ENCODE results near the gene KBTBD4.
A peak's percentile ranks its signal among the peaks of the same experiment; 100 is the strongest.
"Not testable (repeated sequence)": the region's sequence is repeated elsewhere in the genome, so short reads cannot be mapped to it uniquely, and the experiment has no call there.

KBTBD4 gene

DNA sequence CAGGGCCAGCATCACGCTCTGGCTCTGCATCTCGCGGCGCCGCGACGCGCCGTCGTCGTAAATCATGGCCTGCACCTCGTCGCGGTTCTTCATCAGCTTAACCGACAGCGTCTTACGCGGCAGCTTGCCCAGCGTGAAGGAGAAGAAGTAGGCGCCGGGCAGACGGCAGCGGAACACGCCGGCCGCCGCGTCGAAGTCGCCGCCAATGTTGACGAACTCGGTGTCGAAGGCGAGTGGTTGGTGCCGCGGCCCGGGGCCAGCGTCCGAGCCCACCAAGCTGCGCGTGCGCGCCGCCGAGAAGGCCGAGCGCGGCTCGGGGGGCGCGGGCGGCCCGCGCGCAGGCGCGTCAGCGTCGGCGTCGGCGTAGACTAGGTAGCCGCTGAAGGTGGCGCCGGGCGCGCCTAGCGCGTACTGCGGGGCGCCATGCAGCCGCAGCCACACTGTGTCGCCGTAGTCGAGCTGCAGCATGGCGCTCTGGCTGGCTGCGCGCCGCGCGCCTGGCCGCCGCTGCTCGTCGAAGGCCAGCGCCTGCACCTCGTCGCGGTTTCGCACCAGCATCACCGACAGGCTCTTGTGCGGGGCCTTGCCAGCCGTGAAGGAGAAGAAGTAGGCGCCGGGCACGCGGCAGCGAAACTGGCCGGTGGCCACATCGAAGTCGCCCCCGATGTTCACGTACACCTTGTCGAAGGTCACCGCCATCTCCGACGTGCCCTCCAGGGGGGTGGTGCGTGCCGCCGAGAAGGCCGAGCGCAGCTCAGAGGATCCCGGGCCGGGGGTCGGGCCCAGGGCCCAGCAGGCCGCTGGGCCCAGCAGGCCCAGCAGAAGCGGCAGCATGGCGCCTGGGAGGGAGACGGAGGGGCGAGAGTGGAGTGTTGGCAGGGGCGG lies 11.4 kb upstream of the KBTBD4 start:
- DNase-seq (ENCODE audit: low spot score) = no peak

DNA sequence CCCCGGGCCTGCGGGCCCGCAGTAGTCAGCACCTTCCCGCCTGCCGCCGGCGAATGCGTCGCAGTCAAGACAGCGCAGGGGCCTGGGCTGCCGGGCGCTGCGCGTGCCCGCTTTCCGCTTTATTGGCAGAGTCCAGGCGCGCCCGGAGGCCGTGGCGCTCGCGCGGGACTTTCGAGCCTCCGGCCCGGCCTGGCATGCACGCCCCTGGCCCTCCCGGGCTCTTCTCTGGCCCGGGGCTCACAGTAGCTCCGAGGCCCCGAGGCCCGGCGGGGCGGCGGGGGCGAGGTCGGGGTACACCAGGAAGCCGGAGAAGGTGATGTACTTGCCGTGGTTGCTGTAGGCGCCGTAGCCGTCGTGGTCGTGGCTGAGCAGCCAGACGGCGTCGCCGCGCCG lies 10.8 kb upstream of the KBTBD4 start:
- no peak for DNase-seq (ENCODE audit: low spot score)

DNA sequence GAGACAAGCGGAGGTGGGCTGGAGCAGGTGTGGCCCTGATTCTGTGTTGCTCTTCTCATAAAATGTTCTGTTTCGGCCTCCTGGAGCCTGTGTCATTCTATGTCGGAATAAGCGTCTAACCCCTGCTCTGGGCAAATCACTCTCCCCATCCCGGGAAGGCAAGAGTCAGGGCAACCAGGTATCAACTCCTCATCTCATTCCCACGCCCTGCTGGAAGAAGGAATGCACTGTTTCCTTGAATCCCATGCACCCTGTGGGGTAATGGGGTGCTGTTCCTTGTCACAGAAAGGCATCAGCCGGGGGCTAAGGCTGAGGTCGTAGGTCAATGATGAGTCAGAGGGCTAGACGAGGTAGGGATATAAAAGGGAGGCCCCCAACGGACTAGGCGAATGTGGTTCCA lies 10.3 kb upstream of the KBTBD4 start:
- no peak for DNase-seq (ENCODE audit: low spot score)

- DNase-seq (ENCODE audit: low spot score) = no peak
These were observed 9.1 kb upstream of the KBTBD4 start for GRCh38 chr11:47587723-47588326.

GRCh38 chr11:47587039-47587716 lies 8.4 kb upstream of the KBTBD4 start:
- no peak for DNase-seq (ENCODE audit: low spot score)

GRCh38 chr11:47586098-47586855 lies 7.5 kb upstream of the KBTBD4 start, which contains the start of gene FAM180B:
FAM180B (plus strand) TSS chr11:47586678; CDS start chr11:47586769, 91 bp downstream.
- DNase-seq (ENCODE audit: low spot score) = no peak

- no peak for DNase-seq (ENCODE audit: low spot score)
These were observed 5.1 kb upstream of the KBTBD4 start for GRCh38 chr11:47583844-47584243.

- DNase-seq (ENCODE audit: low spot score) = no peak
These were observed 1.2 kb downstream of the KBTBD4 start for GRCh38 chr11:47577460-47578041.

GRCh38 chr11:47573321-47573720 lies 5.4 kb downstream of the KBTBD4 start:
- no peak for DNase-seq (ENCODE audit: low spot score)

DNA sequence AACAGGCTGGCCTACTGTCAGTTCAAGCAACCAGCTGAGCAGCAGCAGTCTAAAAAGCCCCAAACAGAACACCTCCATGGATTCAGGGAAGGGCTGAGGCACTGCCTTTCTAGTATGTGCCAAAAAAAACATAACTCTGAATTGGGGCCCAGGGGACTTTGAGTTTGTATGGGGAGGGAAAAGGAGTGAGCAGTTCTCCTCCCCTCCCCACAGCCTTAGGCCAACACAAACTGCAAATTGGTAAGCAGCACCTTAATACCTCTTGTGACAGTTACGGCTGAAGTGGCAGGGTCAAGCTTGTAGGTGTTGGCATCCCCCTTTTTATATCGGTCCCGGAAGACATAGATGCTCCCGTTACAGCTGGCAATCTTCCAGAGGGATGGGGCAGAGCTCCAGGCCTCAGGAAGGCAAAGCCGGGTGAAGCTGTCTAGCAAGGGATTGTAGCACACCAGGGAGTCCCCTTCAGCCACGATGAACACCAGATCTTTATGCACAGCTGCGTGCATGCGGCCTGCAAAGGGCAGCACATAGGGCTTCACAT lies 6.0 kb downstream of the KBTBD4 start:
- DNase-seq (ENCODE audit: low spot score) = no peak

DNA sequence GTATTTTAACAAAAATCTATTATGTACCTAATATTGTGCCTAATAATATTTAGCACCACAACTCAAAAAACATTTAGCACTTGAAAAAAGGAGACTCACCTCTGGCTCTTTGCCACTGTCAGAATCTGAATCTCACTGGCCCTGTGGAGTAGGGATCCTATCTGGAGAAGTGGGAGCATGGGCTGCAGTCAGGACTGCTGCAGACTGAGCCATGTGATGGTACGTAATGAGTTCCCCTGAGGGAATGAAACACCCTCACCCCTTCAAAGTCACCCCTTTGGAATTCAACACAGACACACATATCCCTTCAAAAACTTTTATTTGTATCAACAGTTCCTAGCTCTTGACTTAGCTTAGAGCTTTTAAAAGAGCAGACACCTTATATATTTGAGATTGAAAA lies 6.9 kb downstream of the KBTBD4 start:
- no peak for DNase-seq (ENCODE audit: low spot score)

DNA sequence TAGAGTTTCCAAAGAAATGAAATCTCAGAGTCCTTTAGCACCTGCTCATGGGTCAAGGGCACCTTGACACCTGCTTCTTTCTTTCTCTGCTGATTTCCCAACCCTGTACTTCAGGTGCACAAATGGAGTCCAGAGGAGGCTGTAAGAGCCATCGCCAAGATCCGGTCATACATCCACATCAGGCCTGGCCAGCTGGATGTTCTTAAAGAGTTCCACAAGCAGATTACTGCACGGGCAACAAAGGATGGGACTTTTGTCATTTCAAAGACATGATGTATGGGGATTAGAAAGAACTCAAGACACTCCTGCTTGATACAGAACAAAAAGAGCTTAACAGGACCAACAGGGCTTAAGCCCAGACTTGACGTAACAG lies 7.4 kb downstream of the KBTBD4 start:
- no peak for DNase-seq (ENCODE audit: low spot score)

- no peak for DNase-seq (ENCODE audit: low spot score)
These were observed 8.0 kb downstream of the KBTBD4 start for GRCh38 chr11:47570651-47571356.

GRCh38 chr11:47569646-47570045 lies 9.1 kb downstream of the KBTBD4 start:
- DNase-seq (ENCODE audit: low spot score) = no peak

- DNase-seq (ENCODE audit: low spot score) = no peak
These were observed 12.5 kb downstream of the KBTBD4 start for GRCh38 chr11:47566149-47566698.

GRCh38 chr11:47565340-47566148 lies 13.2 kb downstream of the KBTBD4 start, which contains the start of gene PTPMT1:
PTPMT1 (plus strand) TSS chr11:47565599; CDS start chr11:47565623, 24 bp downstream.
- peak; percentile 58 for DNase-seq (ENCODE audit: low spot score)

DNA sequence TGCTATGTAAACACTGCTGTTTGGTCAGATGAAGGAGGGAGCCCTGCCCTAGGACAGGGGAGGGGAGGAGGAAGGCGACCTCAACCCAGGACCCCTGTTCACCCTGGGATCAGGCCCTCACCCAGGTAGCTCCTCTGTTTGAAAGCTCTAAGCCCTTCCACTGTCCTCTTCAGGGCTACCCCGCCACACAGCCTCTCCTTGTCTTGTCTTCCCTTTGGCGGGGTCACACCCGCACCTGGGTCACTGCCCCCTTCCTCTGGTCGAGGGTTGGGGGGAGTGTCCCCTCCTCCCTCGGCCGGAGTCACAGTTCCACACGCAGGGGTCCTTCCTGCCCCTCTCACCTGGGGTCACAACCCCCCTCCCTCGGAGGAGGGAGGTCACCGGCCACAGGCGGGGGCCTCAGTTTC lies 13.8 kb downstream of the KBTBD4 start:
- no peak for DNase-seq (ENCODE audit: low spot score)

GRCh38 chr11:47564366-47564765 lies 14.4 kb downstream of the KBTBD4 start:
- DNase-seq (ENCODE audit: low spot score) = not testable (repeated sequence)

DNA sequence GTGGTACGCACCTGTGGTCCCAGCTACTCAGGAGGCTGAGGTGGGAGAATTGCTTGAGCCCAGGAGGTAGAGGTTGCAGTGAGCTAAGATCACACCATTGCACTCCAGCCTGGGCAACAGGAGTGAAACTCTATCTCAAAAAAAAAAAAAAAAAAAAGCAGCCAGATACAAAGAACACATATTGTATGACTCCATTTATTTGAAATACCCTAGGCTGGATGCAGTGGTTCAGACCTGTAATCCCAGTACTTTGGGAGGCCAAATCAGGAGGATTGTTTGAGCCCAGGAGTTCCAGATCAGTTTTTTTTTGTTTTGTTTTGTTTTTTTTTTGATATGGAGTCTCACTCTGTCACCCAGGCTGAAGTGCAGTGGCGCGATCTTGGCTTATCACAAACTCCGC lies 16.4 kb downstream of the KBTBD4 start:
- DNase-seq (ENCODE audit: low spot score) = not testable (repeated sequence)

- DNase-seq (ENCODE audit: low spot score) = no peak
These were observed 18.3 kb downstream of the KBTBD4 start for GRCh38 chr11:47560426-47560825.

Measured in CD4-positive, alpha-beta T cell treated with Interleukin-15 for 4 hours (primary cell).